HepG2 (cell line): ENCODE data around the gene FAM184B. TPM values are rescaled to one million over a fixed set of nuclear protein-coding genes. Genes with fewer than 3 reads are reported as not detected.

Source experiments
- ATAC-seq: fragments of 200-7000 bp; cut with Tn5 transposase; 3 replicates; pipeline ENCODE4 v1.9.1; 2020; ENCODE audit warnings: mild to moderate bottlenecking, moderate library complexity
- BruUV-seq: library from RNA; stranded (reverse); fragments of 400-500 nt; replicated peaks from 2 replicates; lab custom pipeline; 2021; lab: Mats Ljungman, UMichigan
- CTCF ChIA-PET: fragments of 300-600 bp; formaldehyde crosslinking; extraction: SDS; loops from one replicate; lab custom pipeline; 2021; ENCODE audit warnings: low total read pairs, inconsistent platforms, low intra/inter-chr PET ratio; lab: Yijun Ruan, JAX
- POLR2A ChIA-PET: fragments of 350-600 bp; sonication (Branson Sonifier 250); formaldehyde crosslinking; loops from one replicate; lab custom pipeline; 2020; ENCODE audit warnings: antibody characterized with exemption, inconsistent platforms; lab: Yijun Ruan, JAX
- DNase-seq: peaks from one replicate; pipeline ENCODE4 v3.0.0-alpha.2; 2015; ENCODE audit warnings: low spot score
- FAIRE-seq: peaks from 3 replicates; lab custom pipeline; 2011; peaks lifted over from hg19 to GRCh38; lab: Jason Lieb, UNC
- H2AFZ ChIP-seq: one replicate; pipeline ENCODE4 v1.6.1; 2011; ENCODE audit warnings: low read length, inconsistent platforms
- H3K27ac ChIP-seq: fragments of 300-600 bp; 3 replicates; pipeline ENCODE4 v1.8.0; 2011; ENCODE audit warnings: mixed run types, mild to moderate bottlenecking, mixed read lengths, low read length, inconsistent platforms; ENCODE audit not compliant: insufficient read depth; ENCODE audit errors: extremely low read length
- H3K27me3 ChIP-seq, 2 experiments: fragments of 200-600 bp in 1 of 2; 2 replicates in 1 of 2; 3 replicates in 1 of 2; pipeline versions ENCODE4 v1.6.0 to v1.8.0; 2011; ENCODE audit warnings: low read length in 2 of 2, mild to moderate bottlenecking in 2 of 2, moderate library complexity in 2 of 2, inconsistent platforms in 1 of 2; ENCODE audit not compliant: insufficient read depth in 2 of 2, control insufficient read depth in 1 of 2
- H3K36me3 ChIP-seq, 2 experiments: fragments of 200-600 bp in 1 of 2; replicated peaks in 1 of 2; 2 replicates in 1 of 2; 3 replicates in 1 of 2; pipeline versions ENCODE4 v1.5.1 to v1.8.0; 2011; ENCODE audit warnings: low read length in 2 of 2, inconsistent platforms in 1 of 2; ENCODE audit not compliant: insufficient read depth in 2 of 2, control insufficient read depth in 1 of 2
- H3K4me1 ChIP-seq: 2 replicates; pipeline ENCODE4 v1.5.1; 2012; ENCODE audit warnings: low read length, inconsistent platforms; ENCODE audit not compliant: insufficient read depth
- H3K4me2 ChIP-seq: 2 replicates; pipeline ENCODE4 v1.6.0; 2011; ENCODE audit warnings: low read depth, low read length, inconsistent platforms
- H3K4me3 ChIP-seq, 3 experiments: fragments of 200-600 bp in 1 of 3; sonication (generic), shearing (Covaris generic) in 1 of 3; replicated peaks in 1 of 3; 2 replicates each; pipeline ENCODE4 v1.5.1; 2011 to 2016; ENCODE audit warnings: low read length in 3 of 3, inconsistent platforms in 2 of 3, low read depth in 2 of 3, mild to moderate bottlenecking in 2 of 3, control low read depth in 1 of 3, mixed read lengths in 1 of 3; ENCODE audit not compliant: insufficient read depth in 1 of 3
- H3K79me2 ChIP-seq: one replicate; pipeline ENCODE4 v1.6.1; 2011; ENCODE audit warnings: low read length, inconsistent platforms; ENCODE audit not compliant: insufficient read depth
- H3K9ac ChIP-seq: 2 replicates; pipeline ENCODE4 v1.6.0; 2011; ENCODE audit warnings: mild to moderate bottlenecking, low read depth, low read length, inconsistent platforms; ENCODE audit not compliant: insufficient read depth
- H3K9me3 ChIP-seq: 2 replicates; pipeline ENCODE4 v1.5.1; 2012; ENCODE audit warnings: mild to moderate bottlenecking, low read length
- H4K20me1 ChIP-seq: 2 replicates; pipeline ENCODE4 v1.6.0; 2011; ENCODE audit warnings: inconsistent platforms, mild to moderate bottlenecking, low read length, moderate library complexity; ENCODE audit not compliant: insufficient read depth
- ARID5B ChIP-seq: IDR thresholded peaks from 2 replicates; pipeline ENCODE4 v1.4.0; 2020; ENCODE audit warnings: mild to moderate bottlenecking, missing genetic modification reagents
- ATF1 ChIP-seq: IDR thresholded peaks from 2 replicates; pipeline ENCODE4 v1.6.1; 2016; ENCODE audit warnings: mild to moderate bottlenecking, control low read depth
- EP300 ChIP-seq, 3 experiments: sonication (generic) in 1 of 3; formaldehyde crosslinking in 1 of 3; IDR thresholded peaks; 2 replicates each; pipeline versions ENCODE4 v1.5.1 to v1.6.1; 2011 to 2020; ENCODE audit warnings: low read depth in 2 of 3, low read length in 2 of 3, borderline replicate concordance in 1 of 3, improper control_type of control experiment in 1 of 3, mild to moderate bottlenecking in 1 of 3, missing genetic modification reagents in 1 of 3, moderate library complexity in 1 of 3
- FOXA1 ChIP-seq, 2 experiments: fragments of 450-650 bp in 1 of 2; sonication (generic) in 1 of 2; formaldehyde crosslinking in 1 of 2; IDR thresholded peaks; 2 replicates each; pipeline versions ENCODE4 v1.4.0 to v1.6.1; 2016 to 2020; ENCODE audit warnings: missing genetic modification reagents in 1 of 2
- FOXA3 ChIP-seq: IDR thresholded peaks from 2 replicates; pipeline ENCODE4 v1.6.1; 2016; ENCODE audit warnings: missing genetic modification reagents, missing compliant biosample characterization
- HMG20A ChIP-seq: IDR thresholded peaks from 2 replicates; pipeline ENCODE4 v1.6.1; 2016; ENCODE audit warnings: borderline replicate concordance
- HOXA5 ChIP-seq: sonication (generic); formaldehyde crosslinking; IDR thresholded peaks from 2 replicates; pipeline ENCODE4 v1.4.0; 2020; ENCODE audit warnings: missing genetic modification reagents
- KLF16 ChIP-seq, 2 experiments: sonication (generic) in 1 of 2; formaldehyde crosslinking in 1 of 2; IDR thresholded peaks; 2 replicates each; pipeline versions ENCODE4 v1.6.1 to v1.8.0; 2016 to 2023; ENCODE audit warnings: missing genetic modification reagents in 2 of 2, missing compliant biosample characterization in 1 of 2
- MAZ ChIP-seq, 2 experiments: sonication (generic) in 1 of 2; formaldehyde crosslinking in 1 of 2; IDR thresholded peaks; 2 replicates each; pipeline versions ENCODE4 v1.5.0 to v1.6.1; 2012 to 2020; ENCODE audit warnings: low read depth in 2 of 2, mild to moderate bottlenecking in 2 of 2, borderline replicate concordance in 1 of 2, improper control_type of control experiment in 1 of 2, low read length in 1 of 2, missing genetic modification reagents in 1 of 2, moderate library complexity in 1 of 2
- RFX3 ChIP-seq: IDR thresholded peaks from 2 replicates; pipeline ENCODE4 v1.6.1; 2016; ENCODE audit warnings: missing biosample characterization, missing genetic modification reagents
- ZNF24 ChIP-seq: fragments of 450-650 bp; IDR thresholded peaks from 2 replicates; pipeline ENCODE4 v1.6.1; 2017; ENCODE audit warnings: antibody characterized with exemption, mild to moderate bottlenecking
- ZNF615 ChIP-seq: sonication (generic); formaldehyde crosslinking; IDR thresholded peaks from 2 replicates; pipeline ENCODE4 v1.5.0; 2020; ENCODE audit warnings: mild to moderate bottlenecking, missing genetic modification reagents, borderline replicate concordance
- ZNF777 ChIP-seq: sonication (generic); formaldehyde crosslinking; IDR thresholded peaks from 2 replicates; pipeline ENCODE4 v1.4.0; 2020; ENCODE audit warnings: missing genetic modification reagents
- WGBS: methylation state at CpG from one replicate; pipeline ENCODE4 v1.1.6; 2017; ENCODE audit warnings: low lambda C conversion rate; 5-methylcytosine and 5-hydroxymethylcytosine counted together
- in situ Hi-C: cut with HindIII; loops from 2 replicates; pipeline ENCODE4 v1.10.0; 2017; ENCODE audit warnings: low pct_unique_long_range_greater_than_20kb; ENCODE audit not compliant: extremely low pct_ligation_motif_present
- intact Hi-C: fragments of 100-400 bp; cut with micrococcal nuclease; formaldehyde crosslinking; loops from one replicate; pipeline ENCODE4 v1.10.0; 2022; ENCODE audit not compliant: unreplicated experiment
- polyA plus RNA-seq, 8 experiments: library from polyadenylated mRNA; depleted of rRNA in 3 of 8; stranded (reverse) in 7 of 8; unstranded in 1 of 8; fragments of >200 nt; fragmentation: Illumina TruSeq in 4 of 8; extraction: Trizol in 4 of 8; gene quantifications; 2 replicates each; pipeline versions ENCODE4 v1.2.1 to v1.2.3, GENCODE V29; 2011 to 2016; ENCODE audit warnings: low read depth in 4 of 8, missing spikeins in 1 of 8, mixed read lengths in 1 of 8; ENCODE audit not compliant: insufficient read depth in 1 of 8
- total RNA-seq, 5 experiments: library from RNA; depleted of rRNA; stranded (reverse); fragments of >200 nt; fragmentation: Illumina TruSeq; extraction: Trizol; gene quantifications; 2 replicates each; pipeline ENCODE4 v1.2.3, GENCODE V29; 2016; ENCODE audit warnings: low read depth in 1 of 5
- TF ChIP-seq, protein P1 (sequence below): sonication (generic); formaldehyde crosslinking; IDR thresholded peaks from 2 replicates; pipeline ENCODE4 v1.8.1; 2023; ENCODE audit warnings: mild to moderate bottlenecking, inconsistent platforms, moderate library complexity, missing genetic modification reagents, borderline replicate concordance
- TF ChIP-seq, protein P2 (sequence below): sonication (generic); formaldehyde crosslinking; IDR thresholded peaks from 2 replicates; pipeline ENCODE4 v1.4.0; 2020; ENCODE audit warnings: missing genetic modification reagents, mild to moderate bottlenecking, borderline replicate concordance
- TF ChIP-seq, protein P3 (sequence below): sonication (generic); formaldehyde crosslinking; IDR thresholded peaks from 2 replicates; pipeline ENCODE4 v1.9.0; 2021; ENCODE audit warnings: missing genetic modification reagents, borderline replicate concordance

Gene FAM184B
- total and polyA plus RNA-seq, 2 of the 13 experiments (the other 11 are each of a cell fraction or from before 2014, with no cell fraction given) = not detected

DNA sequence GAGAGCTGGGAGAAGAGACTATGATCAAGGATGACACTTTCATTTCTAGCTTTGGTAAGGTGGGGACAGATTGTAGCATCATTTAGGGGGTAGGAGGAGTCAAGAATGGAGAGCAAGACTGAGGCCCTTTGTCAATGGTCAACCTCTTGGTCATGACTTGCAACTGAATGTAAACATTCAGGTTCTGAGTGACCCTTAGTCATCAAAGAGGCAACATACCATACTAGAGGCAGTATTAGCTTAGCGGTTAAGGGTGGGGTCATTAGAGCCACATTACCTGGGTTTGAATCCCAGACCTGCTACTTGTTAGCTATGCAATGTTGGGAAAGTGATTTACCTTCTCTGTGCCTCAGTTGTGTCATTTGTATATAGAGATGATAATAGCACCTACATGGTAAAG is 90.5 kb downstream of the FAM184B start:
- H3K4me1 ChIP-seq = peaks cover 21% of the 10 kb centered on the region
- H4K20me1 ChIP-seq = no peaks in the 10 kb centered on the region
- 13% methylated on average over 1 of the region's 1 CpG for WGBS
- DNase-seq = peak; percentile 72
- no peaks in the 10 kb centered on the region for H3K9me3 ChIP-seq
- no peak overlapping the region for H2AFZ ChIP-seq
- H3K27ac ChIP-seq = no peak overlapping the region
- H3K9ac ChIP-seq = no peak overlapping the region
- POLR2A ChIA-PET = no interaction called here
- no peak for FAIRE-seq
- in situ Hi-C loops = no loop called here
- peak; percentile 39 for ATAC-seq
- no peaks in the 10 kb centered on the region for H3K79me2 ChIP-seq
- CTCF ChIA-PET = no interaction called here
- intact Hi-C loops = no loop called here
- no TSS peak for BruUV-seq
- no peaks in the 10 kb centered on the region for H3K27me3 ChIP-seq
- no peak overlapping the region for H3K4me2 ChIP-seq
- no peak overlapping the region for H3K4me3 ChIP-seq
- no peaks in the 10 kb centered on the region for H3K36me3 ChIP-seq
- TF ChIP-seq, protein P1, sequence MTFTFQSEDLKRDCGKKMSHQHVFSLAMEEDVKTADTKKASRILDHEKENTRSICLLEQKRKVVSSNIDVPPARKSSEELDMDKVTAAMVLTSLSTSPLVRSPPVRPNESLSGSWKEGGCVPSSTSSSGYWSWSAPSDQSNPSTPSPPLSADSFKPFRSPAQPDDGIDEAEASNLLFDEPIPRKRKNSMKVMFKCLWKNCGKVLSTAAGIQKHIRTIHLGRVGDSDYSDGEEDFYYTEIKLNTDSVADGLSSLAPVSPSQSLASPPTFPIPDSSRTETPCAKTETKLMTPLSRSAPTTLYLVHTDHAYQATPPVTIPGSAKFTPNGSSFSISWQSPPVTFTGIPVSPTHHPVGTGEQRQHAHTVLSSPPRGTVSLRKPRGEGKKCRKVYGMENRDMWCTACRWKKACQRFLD (CRISPR knock-in tag) = no peak
- TF ChIP-seq ATF1 (CRISPR knock-in tag) = no peak
- TF ChIP-seq MAZ (IDR thresholded peaks at IDR 0.05; ENCODE audit: borderline replicate concordance, low read depth, low read length) = no peak
- no peak for TF ChIP-seq MAZ (CRISPR knock-in tag; IDR thresholded peaks at IDR 0.05; ENCODE audit: low read depth)
- TF ChIP-seq FOXA1 (IDR thresholded peaks at IDR 0.05) = no peak
- 0 out of 2 replicates have a peak, but pooled peaks have one; percentile 41 for TF ChIP-seq FOXA1 (CRISPR knock-in tag; IDR thresholded peaks at IDR 0.05)
- TF ChIP-seq EP300 (IDR thresholded peaks at IDR 0.05; ENCODE audit: low read depth in 2 of 2, low read length in 2 of 2) = 0 out of 4 replicates have a peak, but pooled peaks of 1 of the 2 experiments have one; percentile 32
- no peak for TF ChIP-seq EP300 (CRISPR knock-in tag; IDR thresholded peaks at IDR 0.05; ENCODE audit: borderline replicate concordance)
- peak; percentile 32; the same call in 1 of the 2 replicates for TF ChIP-seq ARID5B (CRISPR knock-in tag)
- no peak for TF ChIP-seq ZNF777 (CRISPR knock-in tag)
- TF ChIP-seq ZNF24 = peak; percentile 83; the same call in 1 of the 2 replicates
- no peak for TF ChIP-seq ZNF615 (CRISPR knock-in tag)
- TF ChIP-seq, protein P2, sequence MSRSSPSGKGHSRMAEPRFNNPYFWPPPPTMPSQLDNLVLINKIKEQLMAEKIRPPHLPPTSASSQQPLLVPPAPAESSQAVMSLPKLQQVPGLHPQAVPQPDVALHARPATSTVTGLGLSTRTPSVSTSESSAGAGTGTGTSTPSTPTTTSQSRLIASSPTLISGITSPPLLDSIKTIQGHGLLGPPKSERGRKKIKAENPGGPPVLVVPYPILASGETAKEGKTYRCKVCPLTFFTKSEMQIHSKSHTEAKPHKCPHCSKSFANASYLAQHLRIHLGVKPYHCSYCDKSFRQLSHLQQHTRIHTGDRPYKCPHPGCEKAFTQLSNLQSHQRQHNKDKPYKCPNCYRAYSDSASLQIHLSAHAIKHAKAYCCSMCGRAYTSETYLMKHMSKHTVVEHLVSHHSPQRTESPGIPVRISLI (CRISPR knock-in tag) = no peak
- TF ChIP-seq, protein P3, sequence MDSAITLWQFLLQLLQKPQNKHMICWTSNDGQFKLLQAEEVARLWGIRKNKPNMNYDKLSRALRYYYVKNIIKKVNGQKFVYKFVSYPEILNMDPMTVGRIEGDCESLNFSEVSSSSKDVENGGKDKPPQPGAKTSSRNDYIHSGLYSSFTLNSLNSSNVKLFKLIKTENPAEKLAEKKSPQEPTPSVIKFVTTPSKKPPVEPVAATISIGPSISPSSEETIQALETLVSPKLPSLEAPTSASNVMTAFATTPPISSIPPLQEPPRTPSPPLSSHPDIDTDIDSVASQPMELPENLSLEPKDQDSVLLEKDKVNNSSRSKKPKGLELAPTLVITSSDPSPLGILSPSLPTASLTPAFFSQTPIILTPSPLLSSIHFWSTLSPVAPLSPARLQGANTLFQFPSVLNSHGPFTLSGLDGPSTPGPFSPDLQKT (CRISPR knock-in tag) = no peak
- no peak for TF ChIP-seq RFX3 (CRISPR knock-in tag)
- 0 out of 2 replicates have a peak, but pooled peaks have one; percentile 16 for TF ChIP-seq FOXA3 (CRISPR knock-in tag)
- TF ChIP-seq HOXA5 (CRISPR knock-in tag) = no peak
- TF ChIP-seq KLF16 (CRISPR knock-in tag; IDR thresholded peaks at IDR 0.05) = no peak
- peak; percentile 16; the same call in 1 of the 2 replicates for TF ChIP-seq HMG20A (CRISPR knock-in tag)
